Suppressor macrophage treated with lipopolysaccharide for 4 hours (primary cell): ENCODE data around the gene CTNND2.
A peak's percentile ranks its signal among the peaks of the same experiment; 100 is the strongest.

Experiments used
- DNase-seq: peaks from one replicate; pipeline ENCODE4 v3.0.0-alpha.2; 2020

The CTNND2 gene

DNA sequence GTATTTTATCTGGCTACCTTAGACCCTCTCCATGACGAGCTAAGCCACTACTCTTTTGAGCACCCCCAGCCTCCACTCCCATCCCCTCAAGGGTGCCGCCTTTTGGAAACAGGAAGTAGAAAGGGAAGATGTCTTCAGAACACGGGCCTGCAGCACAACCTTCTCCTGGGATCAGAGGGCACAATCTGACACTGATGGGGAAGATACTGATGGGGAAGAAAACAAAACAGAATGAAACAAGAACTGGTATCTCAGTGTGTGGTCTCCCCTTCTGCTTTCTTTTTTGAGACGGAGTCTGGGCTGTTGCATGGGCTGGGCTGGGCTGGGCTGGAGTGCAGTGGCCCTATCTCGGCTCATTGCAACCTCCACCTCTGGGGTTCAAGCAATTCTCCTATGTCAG is 603.5 kb downstream of the CTNND2 start:
- peak; percentile 17 for DNase-seq

DNA sequence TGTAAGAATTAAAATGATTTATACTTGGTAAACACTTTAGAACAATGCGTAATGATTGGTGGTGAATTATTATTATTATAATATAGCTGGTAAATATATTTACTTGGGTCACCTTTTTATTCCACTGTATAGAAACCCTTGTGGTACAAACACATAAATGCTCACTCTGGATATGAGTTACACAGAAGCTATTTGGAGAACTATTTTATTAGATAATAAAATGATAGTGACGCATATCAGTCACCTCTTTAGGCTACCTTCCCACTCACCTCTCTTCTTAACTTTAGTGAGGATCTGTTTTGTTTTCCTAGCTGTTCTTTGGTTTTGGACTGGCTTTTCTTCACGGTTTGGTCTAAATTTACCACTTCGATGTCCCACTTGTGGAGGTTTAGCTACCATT is 605.4 kb downstream of the CTNND2 start:
- DNase-seq = no peak

GRCh38 chr5:11293523-11293922 is 610.7 kb downstream of the CTNND2 start:
- no peak for DNase-seq

DNA sequence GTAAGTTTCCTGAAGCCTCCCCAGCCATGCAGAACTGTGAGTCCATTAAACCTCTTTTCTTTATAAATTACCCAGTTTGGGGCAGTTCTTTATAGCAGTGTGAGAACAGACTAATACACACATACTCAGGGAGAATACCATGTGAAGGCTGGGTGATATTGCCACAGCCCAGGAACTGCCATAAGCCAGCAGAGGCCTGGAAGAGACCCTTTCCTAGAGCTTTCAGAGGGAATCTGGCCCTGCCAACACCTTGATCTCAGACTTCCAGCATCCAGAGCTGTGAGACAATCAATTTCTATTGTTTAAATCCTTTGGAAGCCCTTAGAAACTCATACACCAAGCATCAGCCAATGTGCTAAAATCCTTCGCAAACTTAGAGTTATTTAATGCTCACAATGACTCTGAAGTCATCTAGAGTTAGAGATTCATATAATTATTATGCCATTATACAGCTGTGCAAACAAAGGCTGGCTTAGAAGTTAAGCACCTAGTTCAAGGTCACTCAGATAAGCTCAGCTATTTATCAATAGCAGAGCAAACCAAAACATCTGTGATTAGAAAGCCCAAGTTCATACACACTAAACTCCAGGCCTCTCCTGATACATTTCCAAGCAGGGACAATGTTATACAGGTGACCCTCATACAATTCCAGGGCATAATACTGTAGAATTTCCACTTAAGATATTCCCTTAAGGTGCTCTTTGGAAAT is 611.4 kb downstream of the CTNND2 start:
- no peak for DNase-seq

DNA sequence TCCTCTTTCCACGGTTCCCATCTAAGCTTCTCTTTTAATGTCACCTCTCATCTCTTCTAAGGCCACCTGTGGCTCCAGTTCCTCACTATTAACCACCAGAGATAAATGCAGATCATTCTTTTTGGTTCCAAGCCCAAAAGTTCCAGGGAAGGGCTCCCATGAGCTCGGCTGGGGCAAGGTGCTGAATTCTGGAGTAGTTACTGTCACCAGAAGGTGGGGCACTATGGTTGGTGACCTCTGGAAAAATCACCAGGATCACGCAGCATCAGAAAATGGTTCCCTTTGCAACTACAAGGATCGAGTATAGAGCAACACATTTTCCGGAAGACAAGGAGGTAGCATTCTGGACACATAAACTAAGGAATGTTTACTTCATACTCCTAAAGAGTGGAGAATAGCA is 614.5 kb downstream of the CTNND2 start:
- no peak for DNase-seq

DNA sequence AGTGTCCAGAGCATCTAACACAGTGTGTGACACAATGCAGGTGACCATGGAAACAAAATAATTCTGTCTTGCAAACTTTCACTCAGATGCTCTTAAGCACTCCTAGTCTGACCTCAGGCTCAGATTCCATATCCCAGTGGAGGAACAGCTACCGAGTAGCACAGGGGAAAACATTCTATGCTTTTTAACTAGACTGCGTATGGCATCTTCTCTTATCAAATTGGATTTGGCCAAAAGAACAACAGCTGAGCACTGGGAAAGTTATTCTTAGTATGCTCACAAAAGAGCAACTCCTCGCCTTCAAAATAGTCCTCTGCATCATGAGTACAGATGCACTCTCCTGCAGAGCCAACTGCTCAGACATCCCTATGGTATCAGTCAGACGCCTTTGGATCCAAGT is 615.0 kb downstream of the CTNND2 start:
- no peak for DNase-seq

DNA sequence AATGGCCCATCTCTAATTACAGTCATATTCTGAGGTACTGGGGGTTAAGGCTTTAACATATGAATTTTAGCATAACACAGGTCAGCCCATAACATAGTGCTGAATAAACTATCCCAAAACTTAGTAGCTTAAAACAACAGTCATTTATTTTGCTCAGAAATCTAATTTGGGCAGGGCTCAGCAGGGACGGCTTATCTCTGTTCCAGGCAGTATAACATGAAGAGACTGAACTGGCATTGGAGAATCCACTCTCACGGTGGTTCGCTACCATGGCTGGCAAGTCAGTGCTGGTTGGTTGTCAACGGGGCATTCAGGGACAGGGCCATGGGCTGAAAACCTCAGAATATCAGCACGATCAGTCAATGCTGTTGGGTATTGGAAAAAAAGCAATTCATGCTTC is 622.4 kb downstream of the CTNND2 start:
- DNase-seq = no peak

DNA sequence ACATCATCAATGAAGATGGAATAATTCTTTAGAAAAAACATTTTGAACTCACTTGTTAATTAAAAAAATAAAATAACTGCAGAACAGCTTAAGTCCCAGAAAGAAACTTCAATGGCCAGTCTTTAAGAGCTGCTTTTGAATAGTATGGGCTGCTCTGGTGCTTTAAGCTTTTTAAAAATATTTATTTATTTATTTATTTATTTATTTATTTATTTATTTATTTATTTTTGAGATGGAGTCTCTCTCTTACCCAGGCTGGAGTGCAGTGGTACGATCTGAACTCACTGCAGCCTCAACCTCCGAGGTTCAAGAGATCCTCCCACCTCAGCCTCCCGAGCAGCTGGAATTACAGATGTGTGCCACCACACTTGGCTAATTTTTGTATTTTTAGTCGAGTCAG is 626.9 kb downstream of the CTNND2 start:
- no peak for DNase-seq

DNA sequence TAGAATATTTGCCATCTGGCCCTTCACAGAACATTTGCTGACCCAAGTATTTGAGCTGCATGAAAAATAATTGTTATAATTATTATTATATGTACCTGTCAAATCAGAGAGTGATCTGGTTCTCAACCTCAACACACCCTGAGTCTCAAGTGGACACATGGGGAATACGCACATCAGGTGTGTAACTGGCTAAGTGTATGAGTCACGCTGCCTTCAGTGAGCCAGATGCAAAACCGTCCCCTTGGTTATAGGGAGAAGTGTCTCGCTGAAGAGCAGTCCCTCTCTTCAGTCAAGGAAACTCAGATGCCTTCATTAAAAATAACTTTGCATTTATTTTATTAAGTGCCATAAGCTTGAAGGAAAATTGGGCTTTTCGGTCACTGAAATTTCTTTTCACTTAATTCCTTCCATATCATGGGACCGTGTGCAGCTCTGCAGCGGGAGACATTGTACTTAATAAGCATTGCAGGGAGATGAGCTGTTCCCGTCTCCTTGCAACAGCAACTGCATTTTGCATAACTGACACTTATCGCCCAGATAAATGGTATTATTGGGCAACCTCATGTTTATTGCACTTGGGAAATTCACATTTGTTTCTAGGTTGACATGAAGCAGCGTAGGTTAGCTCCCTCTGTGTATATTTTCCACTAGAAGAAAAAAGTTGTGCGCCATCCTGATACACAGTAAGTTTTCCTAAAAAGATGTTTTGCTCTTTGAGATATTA is 630.9 kb downstream of the CTNND2 start:
- no peak for DNase-seq

DNA sequence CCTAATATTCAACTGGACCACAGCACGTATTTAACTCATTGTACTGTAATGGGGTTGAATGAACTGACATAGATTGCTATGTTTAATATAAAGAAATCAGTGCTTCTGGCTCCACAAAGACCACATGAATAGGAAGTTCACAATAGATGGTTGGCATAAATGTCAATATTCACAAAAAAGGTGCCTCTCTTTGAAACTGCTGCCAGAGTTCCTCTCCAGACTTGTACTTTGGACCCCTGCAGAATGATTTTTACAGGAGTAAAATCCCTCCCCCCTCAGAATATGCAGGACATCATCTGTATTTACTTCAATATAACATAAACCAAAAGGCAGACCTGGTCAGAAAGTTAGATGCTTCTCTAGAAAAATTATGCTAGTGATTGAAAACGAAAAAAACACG is 634.7 kb downstream of the CTNND2 start:
- DNase-seq = no peak

DNA sequence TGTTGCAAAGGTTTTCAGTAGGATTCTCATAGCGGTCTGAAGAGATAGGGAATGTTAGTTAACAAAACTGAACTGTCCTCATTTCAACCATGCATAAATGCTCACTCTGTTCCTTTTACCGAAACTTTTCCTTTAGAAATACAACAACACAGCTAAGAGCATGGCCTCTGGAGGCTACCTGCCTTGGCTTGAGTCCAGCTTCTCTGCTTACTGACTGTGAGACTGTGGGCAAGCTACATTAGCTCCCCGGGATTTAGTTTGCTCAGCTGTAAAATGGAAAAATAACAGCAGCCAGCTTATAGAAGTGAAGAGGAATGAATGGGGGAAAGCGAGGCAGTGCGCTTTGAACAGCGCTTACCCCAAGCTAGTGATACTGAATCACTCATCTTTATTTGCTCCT is 635.4 kb downstream of the CTNND2 start:
- no peak for DNase-seq

DNA sequence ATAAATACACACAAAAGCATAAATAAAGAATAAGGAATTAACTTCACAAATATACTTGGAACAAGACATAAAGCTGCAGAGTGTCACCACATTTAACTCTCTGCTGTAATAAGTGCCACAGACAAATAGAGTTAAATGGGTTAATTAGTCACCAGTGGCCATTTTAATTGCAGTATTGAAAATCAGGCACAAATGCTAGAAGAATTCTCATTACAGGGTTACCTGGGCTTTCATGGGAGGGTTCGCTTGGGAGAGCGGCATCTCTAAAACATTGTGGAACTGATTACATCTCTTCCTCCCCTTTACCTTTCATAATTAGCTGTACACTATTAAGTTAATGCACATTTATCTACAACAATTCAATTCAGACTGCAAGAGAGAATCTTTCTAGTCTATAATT is 637.9 kb downstream of the CTNND2 start:
- DNase-seq = no peak

DNA sequence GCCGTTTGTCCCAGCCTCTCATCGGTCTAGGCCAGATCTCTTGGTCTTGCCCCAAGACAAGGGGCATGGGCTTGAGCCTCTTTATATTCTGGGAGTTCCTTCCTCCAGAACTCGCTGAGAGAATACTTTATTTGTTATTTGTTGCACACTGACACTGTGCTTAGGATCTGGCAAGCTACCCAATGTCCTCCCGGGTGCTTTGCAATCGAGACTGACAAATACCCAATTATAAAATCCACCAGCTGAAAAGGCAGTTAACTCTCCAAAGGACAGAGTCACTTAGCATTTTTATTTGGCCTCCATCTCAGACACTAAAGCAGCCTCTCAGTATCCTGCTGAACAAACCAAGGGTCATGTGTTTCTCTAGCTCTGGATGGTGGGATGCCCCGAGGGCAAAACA is 643.0 kb downstream of the CTNND2 start:
- DNase-seq = no peak

GRCh38 chr5:11258001-11258400 is 646.2 kb downstream of the CTNND2 start:
- DNase-seq = no peak

GRCh38 chr5:11252523-11252922 is 651.7 kb downstream of the CTNND2 start:
- no peak for DNase-seq

DNA sequence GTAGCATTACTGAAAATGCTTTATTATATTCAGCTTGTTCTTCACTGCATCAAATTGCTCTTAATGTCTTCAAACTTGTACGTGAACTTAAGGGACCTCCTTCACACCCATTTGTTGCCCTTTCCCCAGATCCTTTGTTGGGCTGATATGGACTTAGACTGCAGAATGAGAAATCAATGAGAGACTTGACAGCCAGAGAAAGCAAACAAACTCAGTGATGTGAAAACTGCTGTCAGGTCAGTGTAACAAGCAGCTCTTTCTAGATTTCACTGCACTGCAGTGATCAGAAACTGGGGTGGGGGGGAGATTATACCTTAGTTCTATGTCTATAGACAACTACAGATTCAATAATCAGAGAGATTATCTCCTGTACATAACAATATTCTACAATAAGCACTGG is 652.2 kb downstream of the CTNND2 start:
- DNase-seq = no peak

DNA sequence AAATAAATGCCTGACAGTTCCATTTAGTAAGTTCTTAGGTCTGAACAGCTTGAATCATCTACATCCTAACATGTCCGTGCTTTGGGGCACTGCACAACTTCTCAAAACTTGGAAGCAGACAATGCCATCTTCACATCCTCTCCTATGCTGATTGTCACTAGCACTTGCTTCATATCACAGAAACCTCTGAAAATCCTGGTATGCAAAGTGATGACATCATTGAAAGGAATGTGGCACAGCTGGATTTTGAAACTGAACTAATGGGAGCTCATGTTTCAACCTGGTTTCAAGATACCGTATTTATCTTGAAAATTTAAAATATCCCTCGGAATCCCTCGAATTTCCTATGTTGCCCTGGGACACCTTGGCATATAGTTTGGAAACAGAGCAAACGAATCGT is 653.0 kb downstream of the CTNND2 start:
- DNase-seq = no peak

DNA sequence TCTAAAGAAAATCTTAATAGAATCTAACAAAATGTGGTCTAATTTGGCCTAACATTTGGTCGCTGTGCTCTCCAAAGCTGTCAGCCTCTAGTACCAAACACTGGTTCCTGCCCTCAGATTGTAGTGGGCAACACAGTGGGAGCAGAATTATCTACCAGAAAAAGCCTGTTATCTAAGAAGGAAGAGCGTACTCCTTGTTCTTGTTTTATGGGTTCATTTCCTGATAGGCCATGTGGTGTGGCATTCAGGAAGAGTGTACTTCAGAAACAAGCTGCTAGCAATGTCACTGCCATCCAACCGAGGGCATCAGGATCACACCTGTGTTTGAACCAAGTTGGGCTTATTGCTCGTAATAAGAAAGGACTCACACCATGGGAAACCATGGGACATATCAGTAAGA is 655.3 kb downstream of the CTNND2 start:
- no peak for DNase-seq

GRCh38 chr5:11247224-11247623 is 657.0 kb downstream of the CTNND2 start:
- DNase-seq = no peak

DNA sequence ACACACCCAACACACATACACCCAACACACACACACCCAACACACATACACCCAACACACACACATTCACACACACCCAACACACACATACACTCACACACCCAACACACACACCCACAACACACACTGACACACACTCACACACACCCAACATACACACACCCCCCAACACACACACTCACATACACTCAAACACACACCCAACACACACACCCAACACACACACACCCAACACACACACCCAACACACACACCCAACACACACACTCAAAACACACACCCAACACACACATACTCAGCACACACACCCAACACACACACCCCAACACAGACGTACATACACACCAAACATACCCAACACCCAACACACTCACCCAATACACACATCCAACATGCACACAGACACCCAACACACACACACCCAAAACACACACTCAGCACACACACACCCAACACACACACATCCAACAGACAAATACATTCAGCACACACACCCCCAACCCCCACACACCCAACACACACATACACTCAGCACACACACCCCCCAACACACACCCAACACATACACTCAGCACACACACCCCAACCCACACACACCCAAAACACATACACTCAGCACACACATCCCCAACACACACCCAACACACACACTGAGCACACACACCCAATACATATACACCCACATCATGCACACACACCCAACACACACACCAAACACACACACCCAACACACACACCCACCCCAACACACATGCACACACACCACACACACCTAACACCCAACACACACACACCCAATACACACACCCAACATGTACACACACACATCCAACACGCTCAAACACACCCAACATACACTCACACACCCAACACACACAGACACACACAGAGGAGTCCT is 663.7 kb downstream of the CTNND2 start:
- DNase-seq = no peak

GRCh38 chr5:11239261-11240015 is 664.8 kb downstream of the CTNND2 start:
- DNase-seq = peak; percentile 13

GRCh38 chr5:11234501-11234911 is 669.7 kb downstream of the CTNND2 start:
- peak; percentile 37 for DNase-seq

GRCh38 chr5:11230890-11231289 is 673.4 kb downstream of the CTNND2 start:
- no peak for DNase-seq
